Measurements from ENCODE around the gene MRPL44. TPM values are rescaled to one million over a fixed set of nuclear protein-coding genes. Genes with fewer than 3 reads are reported as not detected.

Gene MRPL44
- total RNA-seq, 1 donor from 2014 or later, result 37.3 TPM

- no peak for DNase-seq
- Mint-ChIP-seq H3K27ac (ENCODE audit: unreplicated experiment) (no peak overlapping the region), H3K27me3 (ENCODE audit: unreplicated experiment) (peaks cover 2% of the 10 kb centered on the region), H3K9me3 (ENCODE audit: unreplicated experiment) (peaks cover 2% of the 10 kb centered on the region), H3K4me1 (ENCODE audit: low read depth, unreplicated experiment) (peaks cover 4% of the 10 kb centered on the region), H3K36me3 (ENCODE audit: unreplicated experiment) (no peaks in the 10 kb centered on the region), H3K4me3 (ENCODE audit: unreplicated experiment) (no peak overlapping the region)
- no peak for TF ChIP-seq CTCF (IDR thresholded peaks at IDR 0.05; ENCODE audit: partially characterized antibody, unreplicated experiment)
Observed at GRCh38 chr2:223994562-223995162, 37.4 kb downstream of the MRPL44 start.

GRCh38 chr2:223995569-223995968, 38.3 kb downstream of the MRPL44 start:
- Mint-ChIP-seq H3K4me3 (ENCODE audit: unreplicated experiment) (no peak overlapping the region), H3K4me1 (ENCODE audit: low read depth, unreplicated experiment) (peaks cover 4% of the 10 kb centered on the region), H3K9me3 (ENCODE audit: unreplicated experiment) (peaks cover 2% of the 10 kb centered on the region), H3K27me3 (ENCODE audit: unreplicated experiment) (peaks cover 2% of the 10 kb centered on the region), H3K36me3 (ENCODE audit: unreplicated experiment) (no peaks in the 10 kb centered on the region), H3K27ac (ENCODE audit: unreplicated experiment) (no peak overlapping the region)
- no peak for TF ChIP-seq CTCF (IDR thresholded peaks at IDR 0.05; ENCODE audit: partially characterized antibody, unreplicated experiment)
- DNase-seq, result no peak

GRCh38 chr2:223996391-223996790, 39.1 kb downstream of the MRPL44 start:
- Mint-ChIP-seq H3K9me3 (ENCODE audit: unreplicated experiment) (peaks cover 2% of the 10 kb centered on the region), H3K4me1 (ENCODE audit: low read depth, unreplicated experiment) (peaks cover 4% of the 10 kb centered on the region), H3K27me3 (ENCODE audit: unreplicated experiment) (peaks cover 2% of the 10 kb centered on the region), H3K4me3 (ENCODE audit: unreplicated experiment) (no peak overlapping the region), H3K27ac (ENCODE audit: unreplicated experiment) (no peak overlapping the region), H3K36me3 (ENCODE audit: unreplicated experiment) (no peaks in the 10 kb centered on the region)
- DNase-seq, result no peak
- no peak for TF ChIP-seq CTCF (IDR thresholded peaks at IDR 0.05; ENCODE audit: partially characterized antibody, unreplicated experiment)

GRCh38 chr2:223997938-223998337, 40.7 kb downstream of the MRPL44 start:
- Mint-ChIP-seq H3K36me3 (ENCODE audit: unreplicated experiment) (no peaks in the 10 kb centered on the region), H3K9me3 (ENCODE audit: unreplicated experiment) (peaks cover 2% of the 10 kb centered on the region), H3K4me1 (ENCODE audit: low read depth, unreplicated experiment) (peaks cover 5% of the 10 kb centered on the region), H3K27me3 (ENCODE audit: unreplicated experiment) (no peaks in the 10 kb centered on the region), H3K27ac (ENCODE audit: unreplicated experiment) (no peak overlapping the region), H3K4me3 (ENCODE audit: unreplicated experiment) (no peak overlapping the region)
- no peak for DNase-seq
- no peak for TF ChIP-seq CTCF (IDR thresholded peaks at IDR 0.05; ENCODE audit: partially characterized antibody, unreplicated experiment)

GRCh38 chr2:223998948-223999347, 41.7 kb downstream of the MRPL44 start:
- H3K27me3 Mint-ChIP-seq (ENCODE audit: unreplicated experiment), result no peaks in the 10 kb centered on the region
- H3K36me3 Mint-ChIP-seq (ENCODE audit: unreplicated experiment), result no peaks in the 10 kb centered on the region
- no peak for DNase-seq
- H3K27ac Mint-ChIP-seq (ENCODE audit: unreplicated experiment), result no peak overlapping the region
- H3K9me3 Mint-ChIP-seq (ENCODE audit: unreplicated experiment), result peaks cover 2% of the 10 kb centered on the region
- peaks cover 5% of the 10 kb centered on the region for H3K4me1 Mint-ChIP-seq (ENCODE audit: low read depth, unreplicated experiment)
- H3K4me3 Mint-ChIP-seq (ENCODE audit: unreplicated experiment), result no peak overlapping the region
- no peak for TF ChIP-seq CTCF (IDR thresholded peaks at IDR 0.05; ENCODE audit: partially characterized antibody, unreplicated experiment)
